Sigmoid colon (tissue), 7 donors: ENCODE measurements around the gene SLC4A1. TPM values are rescaled to one million over a fixed set of nuclear protein-coding genes. Genes with fewer than 3 reads are reported as not detected.
A peak's percentile ranks its signal among the peaks of the same experiment; 100 is the strongest.

Experiments used
- DNase-seq: peaks from one replicate; pipeline ENCODE4 v3.0.0-alpha.2; 2019
- H3K27ac ChIP-seq, 4 donors: fragments of 200-600 bp; sonication (generic); one replicate each; pipeline ENCODE4 v1.5.1; 2016 to 2019; ENCODE audit warnings: mild to moderate bottlenecking in 1 of 4
- H3K27me3 ChIP-seq, 3 donors: fragments of 200-600 bp; sonication (generic); one replicate each; pipeline ENCODE4 v1.5.1; 2019; ENCODE audit warnings: mild to moderate bottlenecking in 1 of 3
- H3K36me3 ChIP-seq, 4 donors: fragments of 200-600 bp; sonication (generic); one replicate each; pipeline ENCODE4 v1.5.1; 2016 to 2019
- H3K4me1 ChIP-seq, 4 donors: fragments of 200-600 bp; sonication (generic); one replicate each; pipeline ENCODE4 v1.5.1; 2017 to 2019
- H3K4me3 ChIP-seq, 4 donors: fragments of 200-600 bp; sonication (generic); one replicate each; pipeline ENCODE4 v1.5.1; 2017 to 2019; ENCODE audit warnings: mild to moderate bottlenecking in 2 of 4, moderate library complexity in 1 of 4
- H3K9me3 ChIP-seq, 4 donors: fragments of 200-600 bp in 3 of 4; sonication (generic) in 3 of 4; one replicate each; pipeline versions ENCODE4 v1.5.1 to v1.6.1; 2013 to 2019
- CTCF ChIP-seq, 4 experiments: fragments of 450-650 bp in 3 of 4; fragments of 200-600 bp in 1 of 4; IDR thresholded peaks; one replicate each; pipeline ENCODE4 v1.5.1; 2016 to 2019; ENCODE audit warnings: antibody characterized with exemption in 4 of 4, mild to moderate bottlenecking in 3 of 4, moderate library complexity in 2 of 4
- EP300 ChIP-seq, 4 donors: sonication (generic); formaldehyde crosslinking; IDR thresholded peaks; one replicate each; pipeline ENCODE4 v1.6.1; 2017; ENCODE audit warnings: antibody characterized with exemption in 4 of 4
- POLR2A ChIP-seq, 2 donors: fragments of 450-650 bp; IDR thresholded peaks; one replicate each; pipeline ENCODE4 v1.6.1; 2016; ENCODE audit warnings: antibody characterized with exemption in 2 of 2, mild to moderate bottlenecking in 2 of 2, moderate library complexity in 2 of 2
- POLR2AphosphoS5 ChIP-seq, 4 donors: sonication (generic); formaldehyde crosslinking; IDR thresholded peaks; one replicate each; pipeline ENCODE4 v1.6.1; 2017; ENCODE audit warnings: antibody characterized with exemption in 4 of 4
- WGBS, 2 donors: extraction: QIAGEN DNeasy Blood & Tissue Kit; methylation state at CpG; one replicate each; pipeline ENCODE4 v1.1.7; 2013; 5-methylcytosine and 5-hydroxymethylcytosine counted together
- intact Hi-C: fragments of 100-400 bp; cut with DNase I; formaldehyde crosslinking; loops from one replicate; pipeline ENCODE4 v1.15.1; 2023
- polyA plus RNA-seq, 3 donors: library from polyadenylated mRNA; stranded (reverse); fragments of 200-250 nt; gene quantifications; one replicate each; pipeline ENCODE4 v1.2.3, GENCODE V29; 2013
- total RNA-seq, 4 donors: library from RNA; depleted of rRNA; stranded (reverse); fragments of >200 nt; gene quantifications; one replicate each; pipeline ENCODE4 v1.1.0, GENCODE V29; 2016
- donor health status: healthy with polysubstance abuse.
- donor health status: Bipolar disorder and iron deficiency.
- donor health status: healthy.

Gene SLC4A1
- total and polyA plus RNA-seq, 7 donors: under 0.01 to 0.23 TPM; not detected in 5

GRCh38 chr17:44219616-44220212, 48.2 kb downstream of the SLC4A1 start, which contains the start of gene UBTF:
Gene UBTF, minus strand, starts transcription at chr17:44219675. Its CDS starts 1,446 bp downstream, at chr17:44218229.
- peak; percentile 86 for DNase-seq
- Histone ChIP-seq H3K27me3 (no peaks in the 10 kb centered on the region), H3K27ac (peak within 1 kb of the TSS; percentile 99 to 100 (median 100)), H3K9me3 (no peaks in the 10 kb centered on the region), H3K36me3 (peaks cover 18 to 27% (median 21%) of the 10 kb centered on the region in 4 donors), H3K4me3 (peak within 1 kb of the TSS; percentile 93 to 98 (median 96)), H3K4me1 (peaks cover 3 to 52% (median 39%) of the 10 kb centered on the region in 4 donors)
- WGBS, 2 donors: 0 to 1% methylated on average over 76 of the region's 76 CpGs
- no peak for TF ChIP-seq CTCF (IDR thresholded peaks at IDR 0.05)
- TF ChIP-seq POLR2AphosphoS5 (IDR thresholded peaks at IDR 0.05): peak in 2 of 4 donors; percentile 42 to 50
- TF ChIP-seq EP300 (IDR thresholded peaks at IDR 0.05): no peak
- no peak for TF ChIP-seq POLR2A (IDR thresholded peaks at IDR 0.05)
- intact Hi-C loops: loop anchor here (5.0 to 10.0 kb wide), 2 partner anchors 77 to 285 kb away; partner anchors contain the start of genes GPATCH8 and HROB

GRCh38 chr17:44219108-44219615, 48.8 kb downstream of the SLC4A1 start:
- intact Hi-C loops: loop anchor here (5.0 to 10.0 kb wide), 2 partner anchors 77 to 286 kb away; partner anchors contain the start of genes GPATCH8 and HROB

DNA sequence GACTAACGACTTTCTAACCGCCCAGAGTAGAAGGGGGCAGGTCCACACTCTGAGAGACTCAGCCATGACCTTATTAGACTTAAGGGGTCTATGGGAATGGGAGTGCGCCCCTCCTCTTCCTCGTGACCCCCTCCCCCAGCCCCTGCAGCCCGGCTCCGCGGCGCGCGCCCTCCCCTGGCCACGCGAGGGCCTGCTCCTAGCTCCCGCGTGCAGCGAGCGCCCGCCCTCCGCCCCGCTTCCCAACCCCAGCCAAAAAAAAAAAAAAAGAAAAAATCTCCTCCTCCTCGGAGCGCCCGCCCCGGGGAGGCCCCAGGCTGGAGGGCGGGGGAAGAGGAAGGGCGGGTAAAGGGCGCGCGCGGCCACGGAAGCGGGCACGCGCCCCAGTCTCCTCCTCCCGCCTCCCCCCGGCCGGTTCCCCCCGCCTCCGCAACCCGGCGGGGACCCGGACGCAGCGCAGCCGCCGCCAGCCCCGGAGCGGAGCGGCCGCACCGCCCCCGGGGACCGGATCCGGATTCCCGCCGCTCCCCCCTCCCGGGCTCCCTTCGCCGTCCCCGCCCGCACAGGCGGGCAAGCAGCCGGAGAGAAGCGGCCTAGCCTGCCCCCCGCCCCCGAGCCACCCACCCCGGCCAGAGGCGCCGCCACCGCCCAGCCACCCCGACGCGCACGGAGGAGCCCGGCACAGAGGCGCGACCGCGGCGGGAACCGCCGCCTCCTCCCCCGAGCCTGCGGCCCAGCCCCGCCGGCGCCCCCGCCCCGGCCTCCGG, 49.4 kb downstream of the SLC4A1 start:
- WGBS, 2 donors: 1% methylated on average over 85 to 87 of the region's 89 CpGs
- Histone ChIP-seq H3K36me3 (peaks cover 25 to 38% (median 31%) of the 10 kb centered on the region in 4 donors), H3K4me3 (peak overlapping the region; percentile 93 to 98 (median 96)), H3K9me3 (no peaks in the 10 kb centered on the region), H3K27me3 (no peaks in the 10 kb centered on the region), H3K4me1 (peaks cover 3 to 47% (median 32%) of the 10 kb centered on the region in 4 donors), H3K27ac (peak overlapping the region; percentile 99 to 100 (median 100))
- peak; percentile 95 for DNase-seq
- TF ChIP-seq POLR2AphosphoS5 (IDR thresholded peaks at IDR 0.05): peak; percentile 39 to 81 (median 64)
- TF ChIP-seq POLR2A (IDR thresholded peaks at IDR 0.05): no peak
- no peak for TF ChIP-seq EP300 (IDR thresholded peaks at IDR 0.05)
- TF ChIP-seq CTCF (IDR thresholded peaks at IDR 0.05): peak; percentile 29 to 61 (median 51)
- intact Hi-C loops: loop anchor here (1.0 to 10.0 kb wide), 3 partner anchors 31 to 286 kb away; partner anchors contain the start of genes GPATCH8 and HROB

More at GRCh38 chr17:44219108-44219615, 48.8 kb downstream of the SLC4A1 start:
- DNase-seq: peak; percentile 82
- WGBS, 2 donors: 0% methylated on average over 73 of the region's 73 CpGs
- Histone ChIP-seq H3K27me3 (no peaks in the 10 kb centered on the region), H3K4me3 (peak overlapping the region; percentile 93 to 98 (median 96)), H3K27ac (peak overlapping the region; percentile 99 to 100 (median 100)), H3K36me3 (peaks cover 23 to 32% (median 27%) of the 10 kb centered on the region in 4 donors), H3K9me3 (no peaks in the 10 kb centered on the region), H3K4me1 (peaks cover 3 to 52% (median 38%) of the 10 kb centered on the region in 4 donors)
- TF ChIP-seq EP300 (IDR thresholded peaks at IDR 0.05) (no peak), POLR2A (IDR thresholded peaks at IDR 0.05) (no peak), POLR2AphosphoS5 (IDR thresholded peaks at IDR 0.05) (peak in 3 of 4 donors; percentile 2 to 13 (median 3)), CTCF (IDR thresholded peaks at IDR 0.05) (peak in 2 of 4 experiments; percentile 17 to 57)

DNA sequence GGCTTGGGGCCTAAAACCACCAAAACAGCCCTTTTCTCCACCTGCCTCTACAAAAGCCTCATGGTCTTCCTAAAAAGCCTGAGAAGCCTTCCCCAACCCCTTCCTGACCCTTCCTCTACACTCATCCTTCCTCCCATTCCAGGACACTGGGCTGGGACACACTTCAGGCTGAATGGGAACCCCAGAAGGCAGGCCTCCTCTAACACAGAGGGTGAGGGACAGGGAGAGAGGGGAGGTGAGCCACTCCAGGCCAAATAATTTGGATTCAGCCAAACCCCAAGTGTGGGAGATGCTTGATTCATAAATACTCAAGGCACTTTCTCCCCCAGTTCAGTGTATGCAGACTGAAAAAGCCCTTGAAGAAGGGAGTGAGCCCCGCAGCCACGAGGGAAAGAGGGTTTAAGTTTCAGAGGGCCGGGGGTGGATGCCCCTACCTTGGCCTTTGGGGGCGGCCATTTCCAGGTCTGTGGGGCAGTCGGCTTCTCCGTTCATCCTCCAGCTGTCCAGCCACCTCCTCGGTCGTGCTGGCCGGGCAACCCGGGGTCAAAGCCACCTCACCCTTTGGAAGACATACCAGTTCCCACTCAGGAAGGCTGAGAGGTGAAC, 50.1 kb downstream of the SLC4A1 start:
- no peak for DNase-seq
- Histone ChIP-seq H3K4me1 (peaks cover under 1 to 41% (median 25%) of the 10 kb centered on the region in 4 donors), H3K9me3 (no peaks in the 10 kb centered on the region), H3K36me3 (peaks cover 25 to 44% (median 33%) of the 10 kb centered on the region in 4 donors), H3K27me3 (no peaks in the 10 kb centered on the region), H3K27ac (peak overlapping the region; percentile 99 to 100 (median 100)), H3K4me3 (peak overlapping the region; percentile 32 to 98 (median 96))
- no peak for TF ChIP-seq CTCF (IDR thresholded peaks at IDR 0.05)
- no peak for TF ChIP-seq POLR2AphosphoS5 (IDR thresholded peaks at IDR 0.05)
- no peak for TF ChIP-seq EP300 (IDR thresholded peaks at IDR 0.05)
- no peak for TF ChIP-seq POLR2A (IDR thresholded peaks at IDR 0.05)
- WGBS, 2 donors: 6 to 7% methylated on average over 10 of the region's 10 CpGs
- intact Hi-C loops: loop anchor here (1.0 to 10.0 kb wide), 3 partner anchors 31 to 287 kb away; partner anchors contain the start of genes GPATCH8 and HROB
